HEK293 (cell line): ENCODE data around the gene MAP4K2.

Experiments
- CTCF ChIA-PET: fragments of 350-600 bp; formaldehyde crosslinking; extraction: SDS; loops from one replicate; lab custom pipeline; 2021; ENCODE audit warnings: antibody characterized with exemption; lab: Yijun Ruan, JAX
- POLR2A ChIA-PET: fragments of 300-600 bp; formaldehyde crosslinking; extraction: SDS; loops from one replicate; lab custom pipeline; 2020; ENCODE audit warnings: antibody characterized with exemption, inconsistent platforms; lab: Yijun Ruan, JAX
- H3K27ac ChIP-seq: fragments of 200-500 bp; sonication (Bioruptor generic); 2 replicates; pipeline ENCODE4 v1.5.1; 2014; ENCODE audit warnings: low read depth, low read length, control low read depth, inconsistent platforms; ENCODE audit errors: extremely low read depth
- H3K36me3 ChIP-seq, 2 experiments: fragments of 200-500 bp in 1 of 2; sonication (Bioruptor generic) in 1 of 2; 1 replicate in 1 of 2; 2 replicates in 1 of 2; pipeline ENCODE4 v1.5.1; 2014 to 2017; ENCODE audit warnings: inconsistent platforms in 2 of 2, low read length in 2 of 2; ENCODE audit not compliant: control insufficient read depth in 2 of 2, insufficient read depth in 1 of 2
- H3K4me1 ChIP-seq: fragments of 200-500 bp; sonication (Bioruptor generic); 2 replicates; pipeline ENCODE4 v1.5.1; 2014; ENCODE audit warnings: mild to moderate bottlenecking, low read length, inconsistent platforms; ENCODE audit not compliant: control insufficient read depth, insufficient read depth
- H3K4me3 ChIP-seq: 2 replicates; pipeline ENCODE4 v1.5.1; 2011; ENCODE audit warnings: low read depth, mild to moderate bottlenecking, control low read depth, low read length, moderate library complexity
- H3K9me3 ChIP-seq: fragments of 200-500 bp; sonication (Bioruptor generic); 2 replicates; pipeline ENCODE4 v1.5.1; 2014; ENCODE audit warnings: low read depth, low read length, inconsistent platforms; ENCODE audit not compliant: control insufficient read depth, insufficient read depth
- MYNN ChIP-seq: fragments of 450-650 bp; formaldehyde crosslinking; IDR thresholded peaks from 2 replicates; pipeline ENCODE4 v1.5.1; 2016; ENCODE audit warnings: missing biosample characterization, missing genetic modification characterization, borderline replicate concordance
- PBX3 ChIP-seq: sonication (generic); formaldehyde crosslinking; IDR thresholded peaks from 2 replicates; pipeline ENCODE4 v1.8.1; 2022; ENCODE audit warnings: mild to moderate bottlenecking, moderate library complexity, missing genetic modification reagents
- RBAK ChIP-seq: fragments of 450-650 bp; formaldehyde crosslinking; IDR thresholded peaks from 2 replicates; pipeline ENCODE4 v1.5.1; 2016; ENCODE audit warnings: missing biosample characterization, missing genetic modification characterization
- SALL2 ChIP-seq: fragments of 450-650 bp; formaldehyde crosslinking; IDR thresholded peaks from 2 replicates; pipeline ENCODE4 v1.5.0; 2017; ENCODE audit warnings: missing biosample characterization, mild to moderate bottlenecking, missing genetic modification characterization, borderline replicate concordance
- SP3 ChIP-seq: fragments of 450-650 bp; formaldehyde crosslinking; IDR thresholded peaks from 2 replicates; pipeline ENCODE4 v1.5.1; 2016; ENCODE audit warnings: missing biosample characterization, missing genetic modification characterization
- ZBTB7A ChIP-seq: fragments of 450-650 bp; formaldehyde crosslinking; IDR thresholded peaks from 2 replicates; pipeline ENCODE4 v1.5.1; 2016; ENCODE audit warnings: low read depth, missing biosample characterization, missing genetic modification characterization
- ZFP69B ChIP-seq: fragments of 450-650 bp; formaldehyde crosslinking; IDR thresholded peaks from 2 replicates; pipeline ENCODE4 v1.5.1; 2016; ENCODE audit warnings: missing biosample characterization, missing genetic modification characterization
- ZNF10 ChIP-seq: fragments of 450-650 bp; formaldehyde crosslinking; IDR thresholded peaks from 2 replicates; pipeline ENCODE4 v1.5.1; 2017; ENCODE audit warnings: missing biosample characterization, missing genetic modification characterization
- ZNF223 ChIP-seq: fragments of 450-650 bp; formaldehyde crosslinking; IDR thresholded peaks from 2 replicates; pipeline ENCODE4 v1.5.1; 2016; ENCODE audit warnings: missing biosample characterization, missing genetic modification characterization
- ZNF274 ChIP-seq, 2 experiments: fragments of 200-500 bp in 1 of 2; fragments of 450-650 bp in 1 of 2; sonication (Bioruptor generic) in 1 of 2; formaldehyde crosslinking in 1 of 2; IDR thresholded peaks; 2 replicates each; pipeline versions ENCODE4 v1.5.1 to v1.6.1; 2014 to 2016; ENCODE audit warnings: borderline replicate concordance in 1 of 2, inconsistent platforms in 1 of 2, low read length in 1 of 2, missing biosample characterization in 1 of 2, missing genetic modification characterization in 1 of 2
- ZNF354C ChIP-seq: fragments of 450-650 bp; formaldehyde crosslinking; IDR thresholded peaks from 2 replicates; pipeline ENCODE4 v1.5.1; 2016; ENCODE audit warnings: missing biosample characterization, missing genetic modification characterization, low read depth, borderline replicate concordance
- ZNF366 ChIP-seq: fragments of 450-650 bp; formaldehyde crosslinking; conservative IDR thresholded peaks from 2 replicates; pipeline ENCODE4 v1.5.1; 2016; ENCODE audit warnings: missing biosample characterization, missing genetic modification characterization
- ZNF37A ChIP-seq: fragments of 450-650 bp; IDR thresholded peaks from 2 replicates; pipeline ENCODE4 v1.5.1; 2018; ENCODE audit warnings: missing biosample characterization, missing genetic modification characterization
- ZNF394 ChIP-seq: fragments of 450-650 bp; formaldehyde crosslinking; IDR thresholded peaks from 2 replicates; pipeline ENCODE4 v1.5.1; 2016; ENCODE audit warnings: missing biosample characterization, missing genetic modification characterization, mild to moderate bottlenecking, moderate library complexity, borderline replicate concordance
- ZNF404 ChIP-seq: fragments of 450-650 bp; formaldehyde crosslinking; IDR thresholded peaks from 2 replicates; pipeline ENCODE4 v1.5.1; 2017; ENCODE audit warnings: missing biosample characterization, missing genetic modification characterization
- ZNF433 ChIP-seq: fragments of 450-650 bp; formaldehyde crosslinking; IDR thresholded peaks from 2 replicates; pipeline ENCODE4 v1.5.1; 2016; ENCODE audit warnings: missing biosample characterization, missing genetic modification characterization, low read depth
- ZNF530 ChIP-seq: fragments of 450-650 bp; formaldehyde crosslinking; IDR thresholded peaks from 2 replicates; pipeline ENCODE4 v1.5.1; 2016; ENCODE audit warnings: low read depth, missing biosample characterization, missing genetic modification characterization
- ZNF571 ChIP-seq: fragments of 450-650 bp; formaldehyde crosslinking; IDR thresholded peaks from 2 replicates; pipeline ENCODE4 v1.5.0; 2017; ENCODE audit warnings: missing biosample characterization, missing genetic modification characterization
- ZNF600 ChIP-seq: fragments of 450-650 bp; formaldehyde crosslinking; IDR thresholded peaks from 2 replicates; pipeline ENCODE4 v1.5.1; 2016; ENCODE audit warnings: missing biosample characterization, missing genetic modification characterization
- ZNF610 ChIP-seq: fragments of 450-650 bp; formaldehyde crosslinking; IDR thresholded peaks from 2 replicates; pipeline ENCODE4 v1.5.1; 2016; ENCODE audit warnings: missing biosample characterization, missing genetic modification characterization, borderline replicate concordance
- ZNF785 ChIP-seq: fragments of 450-650 bp; formaldehyde crosslinking; IDR thresholded peaks from 2 replicates; pipeline ENCODE4 v1.5.1; 2016; ENCODE audit warnings: missing biosample characterization, missing genetic modification characterization
- TF ChIP-seq, protein P1 (sequence below): fragments of 450-650 bp; formaldehyde crosslinking; IDR thresholded peaks from 2 replicates; pipeline ENCODE4 v1.5.1; 2016; ENCODE audit warnings: missing biosample characterization, missing genetic modification characterization
- TF ChIP-seq, protein P2 (sequence below): fragments of 450-650 bp; formaldehyde crosslinking; IDR thresholded peaks from 2 replicates; pipeline ENCODE4 v1.5.1; 2016; ENCODE audit warnings: missing biosample characterization, missing genetic modification characterization
- TF ChIP-seq, protein P3 (sequence below): fragments of 450-650 bp; formaldehyde crosslinking; optimal IDR thresholded peaks from 2 replicates; pipeline ENCODE3; 2016; ENCODE audit warnings: missing biosample characterization, mild to moderate bottlenecking, missing genetic modification characterization
- TF ChIP-seq, protein P4 (sequence below): fragments of 450-650 bp; formaldehyde crosslinking; IDR thresholded peaks from 2 replicates; pipeline ENCODE4; 2016; ENCODE audit warnings: missing biosample characterization, missing genetic modification characterization

Gene MAP4K2

GRCh38 chr11:64832467-64833197 is 29.6 kb upstream of the MAP4K2 start:
- Histone ChIP-seq H3K4me3 (no peak overlapping the region), H3K36me3 (peaks cover 0 to 21% of the 10 kb centered on the region in 2 experiments; a peak in 1 of 3 replicates), H3K4me1 (no peaks in the 10 kb centered on the region), H3K9me3 (no peaks in the 10 kb centered on the region), H3K27ac (no peak overlapping the region)
- POLR2A ChIA-PET: no interaction called here
- TF ChIP-seq ZNF610 (tag by site-specific recombination): no peak
- TF ChIP-seq ZNF404 (tag by site-specific recombination): no peak
- TF ChIP-seq ZNF530 (tag by site-specific recombination): no peak
- no peak for TF ChIP-seq ZNF785 (tag by site-specific recombination)
- no peak for TF ChIP-seq ZNF571 (tag by site-specific recombination)
- no peak for TF ChIP-seq PBX3 (CRISPR knock-in tag)
- TF ChIP-seq, protein P1, sequence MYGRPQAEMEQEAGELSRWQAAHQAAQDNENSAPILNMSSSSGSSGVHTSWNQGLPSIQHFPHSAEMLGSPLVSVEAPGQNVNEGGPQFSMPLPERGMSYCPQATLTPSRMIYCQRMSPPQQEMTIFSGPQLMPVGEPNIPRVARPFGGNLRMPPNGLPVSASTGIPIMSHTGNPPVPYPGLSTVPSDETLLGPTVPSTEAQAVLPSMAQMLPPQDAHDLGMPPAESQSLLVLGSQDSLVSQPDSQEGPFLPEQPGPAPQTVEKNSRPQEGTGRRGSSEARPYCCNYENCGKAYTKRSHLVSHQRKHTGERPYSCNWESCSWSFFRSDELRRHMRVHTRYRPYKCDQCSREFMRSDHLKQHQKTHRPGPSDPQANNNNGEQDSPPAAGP (tag by site-specific recombination): no peak
- no peak for TF ChIP-seq ZNF354C (tag by site-specific recombination)
- TF ChIP-seq ZBTB7A (tag by site-specific recombination): no peak
- TF ChIP-seq SALL2 (tag by site-specific recombination): no peak
- TF ChIP-seq ZNF274 (IDR thresholded peaks at IDR 0.05; ENCODE audit: low read length): no peak
- TF ChIP-seq ZNF274 (tag by site-specific recombination; IDR thresholded peaks at IDR 0.05; ENCODE audit: borderline replicate concordance): no peak
- TF ChIP-seq, protein P2, sequence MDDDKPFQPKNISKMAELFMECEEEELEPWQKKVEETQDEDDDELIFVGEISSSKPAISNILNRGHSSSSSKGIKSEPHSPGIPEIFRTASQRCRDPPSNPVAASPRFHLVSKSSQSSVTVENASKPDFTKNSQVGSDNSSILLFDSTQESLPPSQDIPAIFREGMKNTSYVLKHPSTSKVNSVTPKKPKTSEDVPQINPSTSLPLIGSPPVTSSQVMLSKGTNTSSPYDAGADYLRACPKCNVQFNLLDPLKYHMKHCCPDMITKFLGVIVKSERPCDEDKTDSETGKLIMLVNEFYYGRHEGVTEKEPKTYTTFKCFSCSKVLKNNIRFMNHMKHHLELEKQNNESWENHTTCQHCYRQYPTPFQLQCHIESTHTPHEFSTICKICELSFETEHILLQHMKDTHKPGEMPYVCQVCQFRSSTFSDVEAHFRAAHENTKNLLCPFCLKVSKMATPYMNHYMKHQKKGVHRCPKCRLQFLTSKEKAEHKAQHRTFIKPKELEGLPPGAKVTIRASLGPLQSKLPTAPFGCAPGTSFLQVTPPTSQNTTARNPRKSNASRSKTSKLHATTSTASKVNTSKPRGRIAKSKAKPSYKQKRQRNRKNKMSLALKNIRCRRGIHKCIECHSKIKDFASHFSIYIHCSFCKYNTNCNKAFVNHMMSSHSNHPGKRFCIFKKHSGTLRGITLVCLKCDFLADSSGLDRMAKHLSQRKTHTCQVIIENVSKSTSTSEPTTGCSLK (tag by site-specific recombination): no peak
- no peak for TF ChIP-seq ZNF37A (tag by site-specific recombination)
- TF ChIP-seq ZNF10: no peak
- no peak for TF ChIP-seq SP3 (tag by site-specific recombination)
- CTCF ChIA-PET: no interaction called here

GRCh38 chr11:64831411-64831891 is 28.4 kb upstream of the MAP4K2 start:
- Histone ChIP-seq H3K27ac (no peak overlapping the region), H3K4me1 (no peaks in the 10 kb centered on the region), H3K9me3 (no peaks in the 10 kb centered on the region), H3K4me3 (no peak overlapping the region), H3K36me3 (peaks cover 0 to 21% of the 10 kb centered on the region in 2 experiments; a peak in 1 of 3 replicates)
- ChIA-PET POLR2A (interaction anchor here (0.6 kb wide), 1 partner anchor 11 kb away, joined by 6 read pairs; no protein-coding TSS in a partner anchor), CTCF (interaction anchor here (0.7 kb wide), 1 partner anchor 54 kb away, joined by 3 read pairs; no protein-coding TSS in a partner anchor)
- no peak for TF ChIP-seq ZNF571 (tag by site-specific recombination)
- no peak for TF ChIP-seq ZNF366 (tag by site-specific recombination)
- TF ChIP-seq MYNN: no peak
- TF ChIP-seq, protein P1 (tag by site-specific recombination): no peak
- no peak for TF ChIP-seq ZNF530 (tag by site-specific recombination)
- TF ChIP-seq ZNF600 (tag by site-specific recombination): no peak
- no peak for TF ChIP-seq ZFP69B (tag by site-specific recombination)
- TF ChIP-seq, protein P3, sequence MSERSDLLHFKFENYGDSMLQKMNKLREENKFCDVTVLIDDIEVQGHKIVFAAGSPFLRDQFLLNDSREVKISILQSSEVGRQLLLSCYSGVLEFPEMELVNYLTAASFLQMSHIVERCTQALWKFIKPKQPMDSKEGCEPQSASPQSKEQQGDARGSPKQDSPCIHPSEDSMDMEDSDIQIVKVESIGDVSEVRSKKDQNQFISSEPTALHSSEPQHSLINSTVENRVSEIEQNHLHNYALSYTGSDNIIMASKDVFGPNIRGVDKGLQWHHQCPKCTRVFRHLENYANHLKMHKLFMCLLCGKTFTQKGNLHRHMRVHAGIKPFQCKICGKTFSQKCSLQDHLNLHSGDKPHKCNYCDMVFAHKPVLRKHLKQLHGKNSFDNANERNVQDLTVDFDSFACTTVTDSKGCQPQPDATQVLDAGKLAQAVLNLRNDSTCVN (tag by site-specific recombination): no peak
- TF ChIP-seq ZNF433: no peak
- TF ChIP-seq, protein P4, sequence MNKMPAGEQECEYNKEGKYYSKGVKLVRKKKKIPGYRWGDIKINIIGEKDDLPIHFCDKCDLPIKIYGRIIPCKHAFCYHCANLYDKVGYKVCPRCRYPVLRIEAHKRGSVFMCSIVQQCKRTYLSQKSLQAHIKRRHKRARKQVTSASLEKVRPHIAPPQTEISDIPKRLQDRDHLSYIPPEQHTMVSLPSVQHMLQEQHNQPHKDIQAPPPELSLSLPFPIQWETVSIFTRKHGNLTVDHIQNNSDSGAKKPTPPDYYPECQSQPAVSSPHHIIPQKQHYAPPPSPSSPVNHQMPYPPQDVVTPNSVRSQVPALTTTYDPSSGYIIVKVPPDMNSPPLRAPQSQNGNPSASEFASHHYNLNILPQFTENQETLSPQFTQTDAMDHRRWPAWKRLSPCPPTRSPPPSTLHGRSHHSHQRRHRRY: no peak
- no peak for TF ChIP-seq RBAK (tag by site-specific recombination)
- no peak for TF ChIP-seq ZNF394 (tag by site-specific recombination)
- TF ChIP-seq ZNF223 (tag by site-specific recombination): no peak
